Lower leg skin (tissue), 4 donors: ENCODE measurements around the gene FOXJ3. TPM values are rescaled to one million over a fixed set of nuclear protein-coding genes. Genes with fewer than 3 reads are reported as not detected.

Experiments
- DNase-seq, 2 donors: peaks; one replicate each; pipeline ENCODE4 v3.0.0-alpha.2; 2019; ENCODE audit warnings: low spot score in 2 of 2
- H3K4me3 ChIP-seq: fragments of 200-600 bp; sonication (generic); 2 replicates; pipeline ENCODE4 v1.5.1; 2017; ENCODE audit warnings: mild to moderate bottlenecking, low read depth; ENCODE audit not compliant: poor library complexity, severe bottlenecking
- CTCF ChIP-seq, 3 donors: fragments of 450-650 bp; IDR thresholded peaks; one replicate each; pipeline ENCODE4 v1.5.1; 2016; ENCODE audit warnings: antibody characterized with exemption in 3 of 3, mild to moderate bottlenecking in 3 of 3, moderate library complexity in 2 of 3
- POLR2A ChIP-seq, 2 donors: fragments of 450-650 bp; IDR thresholded peaks; one replicate each; pipeline ENCODE4 v1.6.1; 2016 to 2017; ENCODE audit warnings: antibody characterized with exemption in 2 of 2, mild to moderate bottlenecking in 1 of 2, moderate library complexity in 1 of 2
- WGBS, 2 donors: methylation state at CpG; one replicate each; pipeline ENCODE4 v1.1.5; 2018; 5-methylcytosine and 5-hydroxymethylcytosine counted together
- intact Hi-C: fragments of 100-400 bp; cut with DNase I; formaldehyde crosslinking; loops from one replicate; pipeline ENCODE4 v1.15.0; 2023; ENCODE audit warnings: low total_unique reads
- total RNA-seq, 4 donors: library from RNA; depleted of rRNA; stranded (reverse); fragments of >200 nt; gene quantifications; one replicate each; pipeline ENCODE4 v1.1.0, GENCODE V29; 2016

FOXJ3 gene
- total RNA-seq, 4 donors from 2014 or later, result 29.8 to 39.6 (median 35.9) TPM

- no peak for TF ChIP-seq CTCF (IDR thresholded peaks at IDR 0.05)
- no peak for TF ChIP-seq POLR2A (IDR thresholded peaks at IDR 0.05)
- no peak for DNase-seq
- H3K4me3 ChIP-seq, result no peak overlapping the region
- 87 to 89% methylated on average over 2 of the region's 2 CpGs for WGBS, 2 donors
- intact Hi-C loops, result loop anchor here (10.0 kb wide), 1 partner anchor 588 kb away; no protein-coding TSS in a partner anchor
Measured at GRCh38 chr1:42163114-42163513, 171.9 kb downstream of the FOXJ3 start.

GRCh38 chr1:42162181-42162580, 172.9 kb downstream of the FOXJ3 start:
- H3K4me3 ChIP-seq, result no peak overlapping the region
- DNase-seq, result no peak
- 81 to 88% methylated on average over 5 of the region's 5 CpGs for WGBS, 2 donors
- intact Hi-C loops, result loop anchor here (10.0 kb wide), 1 partner anchor 587 kb away; no protein-coding TSS in a partner anchor
- no peak for TF ChIP-seq POLR2A (IDR thresholded peaks at IDR 0.05)
- TF ChIP-seq CTCF (IDR thresholded peaks at IDR 0.05), result no peak

- H3K4me3 ChIP-seq, result no peak overlapping the region
- intact Hi-C loops, result no loop called here
- no peak for DNase-seq
- no peak for TF ChIP-seq CTCF (IDR thresholded peaks at IDR 0.05)
- no peak for TF ChIP-seq POLR2A (IDR thresholded peaks at IDR 0.05)
- 56 to 67% methylated on average over 2 of the region's 2 CpGs for WGBS, 2 donors
Measured at GRCh38 chr1:42158189-42158588, 176.8 kb downstream of the FOXJ3 start.

- 72% methylated on average over 7 of the region's 7 CpGs for WGBS, 2 donors
- TF ChIP-seq CTCF (IDR thresholded peaks at IDR 0.05) (no peak), POLR2A (IDR thresholded peaks at IDR 0.05) (no peak)
- no peak for DNase-seq
- intact Hi-C loops, result no loop called here
- H3K4me3 ChIP-seq, result no peak overlapping the region
Measured at GRCh38 chr1:42157667-42158066, 177.4 kb downstream of the FOXJ3 start.

- peak in 1 of 2 donors; percentile 75 for DNase-seq
- WGBS, 2 donors, result 86 to 93% methylated on average over 10 to 12 of the region's 12 CpGs
- no peak overlapping the region for H3K4me3 ChIP-seq
- TF ChIP-seq CTCF (IDR thresholded peaks at IDR 0.05) (no peak), POLR2A (IDR thresholded peaks at IDR 0.05) (no peak)
- intact Hi-C loops, result no loop called here
Measured at GRCh38 chr1:42155362-42155761, 179.7 kb downstream of the FOXJ3 start.

GRCh38 chr1:42154685-42155084, 180.3 kb downstream of the FOXJ3 start:
- peak in 1 of 2 donors; percentile 70 for DNase-seq
- H3K4me3 ChIP-seq, result no peak overlapping the region
- intact Hi-C loops, result no loop called here
- 89 to 97% methylated on average over 7 to 10 of the region's 13 CpGs for WGBS, 2 donors
- TF ChIP-seq CTCF (IDR thresholded peaks at IDR 0.05), result no peak
- TF ChIP-seq POLR2A (IDR thresholded peaks at IDR 0.05), result no peak
